Endothelial cell (in vitro differentiated cells): ENCODE data around the gene CNTN6. TPM values are rescaled to one million over a fixed set of nuclear protein-coding genes. Genes with fewer than 3 reads are reported as not detected.

Experiments used
- DNase-seq: peaks from one replicate; pipeline ENCODE4 v3.0.0; 2021; ENCODE audit warnings: low spot score
- H3K27ac Mint-ChIP-seq: one replicate; pipeline ENCODE4 v1.8.0; 2021; ENCODE audit warnings: mixed read lengths, inconsistent platforms; ENCODE audit not compliant: unreplicated experiment
- H3K27me3 Mint-ChIP-seq: one replicate; pipeline ENCODE4 v1.8.0; 2021; ENCODE audit warnings: mild to moderate bottlenecking, moderate library complexity, mixed read lengths, inconsistent platforms; ENCODE audit not compliant: unreplicated experiment
- H3K36me3 Mint-ChIP-seq: one replicate; pipeline ENCODE4 v1.8.0; 2021; ENCODE audit warnings: mild to moderate bottlenecking, low read depth, mixed read lengths, inconsistent platforms; ENCODE audit not compliant: unreplicated experiment
- H3K4me1 Mint-ChIP-seq: one replicate; pipeline ENCODE4 v1.8.0; 2021; ENCODE audit warnings: mild to moderate bottlenecking, mixed read lengths, inconsistent platforms; ENCODE audit not compliant: unreplicated experiment
- H3K4me3 Mint-ChIP-seq: one replicate; pipeline ENCODE4 v1.8.0; 2021; ENCODE audit warnings: mild to moderate bottlenecking, mixed read lengths, inconsistent platforms; ENCODE audit not compliant: unreplicated experiment
- H3K9me3 Mint-ChIP-seq: one replicate; pipeline ENCODE4 v1.8.0; 2021; ENCODE audit warnings: mixed read lengths, inconsistent platforms; ENCODE audit not compliant: unreplicated experiment
- total RNA-seq: library from RNA; stranded (reverse); fragmentation: NEBNext Ultra II Directional; extraction: Animal tissue kit (Norgen Biotek cat#: 25700); gene quantifications from one replicate; pipeline ENCODE4 v1.2.1, GENCODE V29; 2021; ENCODE audit not compliant: unreplicated experiment
- TF ChIP-seq, protein P1 (sequence below): fragments of 200-600 bp; sonication (generic); IDR thresholded peaks from one replicate; pipeline ENCODE4 v1.5.0; 2021; ENCODE audit warnings: antibody characterized with exemption; ENCODE audit not compliant: unreplicated experiment

CNTN6 gene
- total RNA-seq, 1 donor from 2014 or later = not detected

DNA sequence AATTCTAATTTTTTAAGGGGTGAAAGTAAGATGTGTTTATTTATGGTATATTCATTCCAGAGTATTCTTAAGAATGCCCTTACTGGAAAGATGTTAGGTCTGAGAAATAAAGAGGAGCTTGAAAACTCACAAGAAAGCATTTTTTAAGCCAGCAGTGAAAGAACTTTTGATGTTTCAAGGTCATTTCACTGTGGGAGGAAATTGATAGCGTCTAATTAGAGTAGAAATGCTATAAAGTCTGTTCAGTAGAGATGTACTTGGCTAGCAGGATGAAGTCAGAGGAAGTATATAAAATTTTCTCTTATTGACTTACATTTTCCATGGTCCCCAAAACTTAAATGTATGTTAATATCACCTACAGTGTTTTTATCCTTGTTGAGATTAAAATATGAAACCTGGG, 354.6 kb downstream of the CNTN6 start:
- Mint-ChIP-seq H3K9me3 (peaks cover 22% of the 10 kb centered on the region), H3K27ac (no peak overlapping the region), H3K4me1 (no peaks in the 10 kb centered on the region), H3K36me3 (no peaks in the 10 kb centered on the region), H3K4me3 (no peak overlapping the region), H3K27me3 (no peaks in the 10 kb centered on the region)
- no peak for DNase-seq
- TF ChIP-seq, protein P1, sequence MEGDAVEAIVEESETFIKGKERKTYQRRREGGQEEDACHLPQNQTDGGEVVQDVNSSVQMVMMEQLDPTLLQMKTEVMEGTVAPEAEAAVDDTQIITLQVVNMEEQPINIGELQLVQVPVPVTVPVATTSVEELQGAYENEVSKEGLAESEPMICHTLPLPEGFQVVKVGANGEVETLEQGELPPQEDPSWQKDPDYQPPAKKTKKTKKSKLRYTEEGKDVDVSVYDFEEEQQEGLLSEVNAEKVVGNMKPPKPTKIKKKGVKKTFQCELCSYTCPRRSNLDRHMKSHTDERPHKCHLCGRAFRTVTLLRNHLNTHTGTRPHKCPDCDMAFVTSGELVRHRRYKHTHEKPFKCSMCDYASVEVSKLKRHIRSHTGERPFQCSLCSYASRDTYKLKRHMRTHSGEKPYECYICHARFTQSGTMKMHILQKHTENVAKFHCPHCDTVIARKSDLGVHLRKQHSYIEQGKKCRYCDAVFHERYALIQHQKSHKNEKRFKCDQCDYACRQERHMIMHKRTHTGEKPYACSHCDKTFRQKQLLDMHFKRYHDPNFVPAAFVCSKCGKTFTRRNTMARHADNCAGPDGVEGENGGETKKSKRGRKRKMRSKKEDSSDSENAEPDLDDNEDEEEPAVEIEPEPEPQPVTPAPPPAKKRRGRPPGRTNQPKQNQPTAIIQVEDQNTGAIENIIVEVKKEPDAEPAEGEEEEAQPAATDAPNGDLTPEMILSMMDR = no peak

DNA sequence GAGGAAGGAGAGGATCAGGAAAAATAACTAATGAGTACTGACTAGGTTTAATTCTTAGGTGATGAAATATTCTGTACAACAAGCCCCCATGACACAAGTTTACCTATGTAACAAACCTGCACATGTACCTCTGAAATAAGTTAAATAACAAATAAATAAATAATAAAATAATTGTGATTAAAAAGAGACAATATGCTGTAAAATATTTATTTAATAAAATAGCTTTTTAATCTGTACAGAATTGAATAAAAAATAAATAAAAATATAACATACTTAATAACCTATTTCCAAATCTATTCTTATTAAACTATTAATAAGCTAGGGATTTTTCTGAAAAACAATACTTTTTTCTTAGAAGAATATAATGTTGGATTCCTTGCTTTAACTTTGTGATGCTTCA, 355.6 kb downstream of the CNTN6 start:
- no peaks in the 10 kb centered on the region for H3K4me1 Mint-ChIP-seq
- TF ChIP-seq, protein P1 = no peak
- H3K27me3 Mint-ChIP-seq = no peaks in the 10 kb centered on the region
- no peak overlapping the region for H3K27ac Mint-ChIP-seq
- no peaks in the 10 kb centered on the region for H3K36me3 Mint-ChIP-seq
- H3K9me3 Mint-ChIP-seq = peaks cover 21% of the 10 kb centered on the region
- no peak overlapping the region for H3K4me3 Mint-ChIP-seq
- no peak for DNase-seq
